SIG-M5 treated with dmso at 0.1 percent for 504 hours (cell line): ENCODE measurements around the gene DOCK4.

Experiments used
- DNase-seq: peaks from one replicate; lab custom pipeline; 2025; ENCODE audit not compliant: unreplicated experiment; lab: John Stamatoyannopoulos, UW

DOCK4 gene

DNA sequence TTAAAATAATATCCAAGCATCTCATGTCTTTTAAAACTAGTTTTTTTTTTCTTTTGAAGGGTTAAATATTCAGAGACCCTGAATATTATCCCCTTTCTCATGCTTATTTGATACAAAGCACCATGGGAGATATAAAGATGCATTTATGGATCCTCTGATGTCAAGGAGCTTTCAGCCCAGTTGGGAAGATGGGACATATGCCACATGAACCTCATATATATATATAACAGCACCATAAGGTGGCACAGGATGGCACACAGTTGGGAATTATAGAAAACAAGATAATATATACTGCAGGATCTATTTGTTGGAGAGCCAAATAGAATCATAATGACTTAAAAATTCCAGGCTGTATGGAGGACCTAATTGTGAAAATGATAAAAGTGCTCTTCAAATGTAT is 458.5 kb downstream of the DOCK4 start:
- DNase-seq = no peak

DNA sequence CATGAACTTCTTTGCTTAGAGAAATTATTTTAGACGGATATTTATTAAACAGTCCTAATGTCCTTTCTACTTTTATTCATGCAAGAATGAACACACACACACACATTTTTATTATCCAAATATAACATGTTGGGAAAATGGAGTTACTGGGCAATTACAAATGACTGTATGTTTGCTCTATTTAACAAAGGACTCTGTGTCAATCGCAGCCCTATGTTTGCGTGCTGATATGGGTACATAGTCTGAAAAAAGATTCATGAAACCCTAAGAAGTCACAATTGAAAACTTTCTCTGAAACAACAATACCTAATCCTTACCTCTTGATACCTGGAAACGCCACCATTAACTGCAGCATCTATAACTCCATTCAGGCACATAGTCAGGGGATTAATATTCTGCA is 459.2 kb downstream of the DOCK4 start:
- no peak for DNase-seq

DNA sequence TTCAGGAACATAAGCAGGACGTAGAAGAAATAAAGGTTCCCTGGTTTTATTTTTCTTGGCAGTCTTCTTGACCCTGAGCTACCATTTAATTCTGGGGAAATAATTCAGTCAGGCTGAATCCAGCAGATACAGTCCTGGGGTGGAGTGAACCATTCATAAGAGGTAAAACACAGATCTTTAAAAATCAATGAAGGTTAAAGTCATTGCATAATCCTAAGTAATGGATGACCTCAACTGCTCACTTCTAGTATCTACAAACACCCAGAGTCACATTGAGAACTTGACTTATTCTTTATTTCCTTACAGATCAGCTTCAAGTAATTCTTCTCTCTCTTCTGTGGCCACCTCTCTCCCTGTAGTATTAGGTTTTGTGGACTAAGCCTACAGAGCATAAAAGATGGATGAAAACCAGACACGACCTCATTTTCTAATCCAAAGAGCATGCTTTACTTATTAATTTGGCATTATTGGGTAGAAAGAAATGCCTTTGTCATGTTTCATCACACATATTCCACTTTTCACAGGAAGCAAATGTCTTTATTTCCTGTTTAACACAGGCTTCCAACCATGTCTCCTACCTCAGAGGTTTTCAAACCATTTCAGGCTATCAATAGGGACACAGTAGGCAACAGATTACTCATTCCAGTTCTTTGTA is 461.6 kb downstream of the DOCK4 start:
- no peak for DNase-seq

DNA sequence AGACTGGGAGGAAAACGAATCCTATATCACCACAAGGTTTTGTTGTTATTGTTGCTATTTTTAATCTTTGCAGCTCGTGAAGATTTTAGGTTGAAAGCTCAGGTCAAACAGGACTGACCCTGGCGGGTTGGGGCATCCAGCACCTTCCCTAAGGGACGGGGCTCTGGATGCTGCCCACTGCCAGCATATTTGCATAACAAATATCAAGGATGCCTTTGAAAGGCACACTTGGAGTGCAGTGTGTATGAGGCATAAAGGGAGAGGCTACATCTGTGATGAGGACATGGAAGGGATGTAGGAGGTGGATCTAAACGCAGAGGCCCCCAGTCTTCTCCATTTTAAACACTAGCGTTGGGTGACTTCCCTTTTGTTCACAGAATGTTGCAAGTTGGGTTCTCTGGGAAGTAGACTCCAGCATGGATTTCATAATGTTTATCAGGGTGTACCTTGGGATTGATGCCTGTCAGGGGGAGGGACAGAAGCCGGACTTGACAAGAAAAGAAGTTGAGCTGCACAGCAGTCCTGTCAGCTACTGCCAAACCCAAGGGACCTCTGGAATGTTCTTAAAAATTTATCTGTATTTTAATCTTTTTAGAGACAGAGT is 462.9 kb downstream of the DOCK4 start:
- peak; percentile 35 for DNase-seq

DNA sequence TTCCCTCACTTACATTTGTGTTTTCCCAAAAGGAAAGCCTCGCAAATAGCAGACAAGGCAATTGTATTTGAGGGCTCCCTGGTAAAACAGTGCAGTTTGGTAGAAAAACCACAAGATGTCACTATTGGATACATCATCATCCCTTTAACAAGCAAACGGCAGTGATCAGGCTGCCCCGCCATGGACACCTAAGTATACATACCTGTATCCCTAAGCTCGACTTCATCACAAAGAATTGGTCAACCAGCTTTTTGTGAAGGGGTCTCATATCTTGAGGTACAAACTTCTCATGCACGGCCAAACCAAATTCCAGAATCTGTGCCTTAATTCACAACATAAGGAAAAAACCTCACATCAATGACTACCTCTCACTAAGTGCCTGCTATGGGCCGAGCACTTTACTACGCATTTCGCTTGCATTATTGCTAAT is 464.4 kb downstream of the DOCK4 start:
- DNase-seq = peak; percentile 72

DNA sequence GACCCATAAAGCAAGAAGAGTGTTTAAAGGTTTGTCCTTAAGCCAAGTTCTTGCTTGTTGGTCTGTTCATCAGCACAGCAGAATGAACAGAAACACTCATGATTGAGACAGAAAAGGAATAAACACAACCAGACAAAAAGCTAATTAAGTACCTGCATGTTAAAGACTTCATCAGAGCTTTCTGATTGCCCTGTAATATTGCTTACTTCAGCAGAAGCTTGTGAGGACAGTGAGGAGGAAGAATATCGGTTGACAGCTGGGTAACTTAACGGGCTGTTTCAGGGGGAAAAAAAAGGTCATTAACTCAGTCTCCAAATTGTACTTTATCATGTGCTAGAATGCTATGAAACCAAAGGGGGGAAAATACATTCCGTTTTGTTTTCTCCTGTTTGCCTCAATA is 465.3 kb downstream of the DOCK4 start:
- no peak for DNase-seq

DNA sequence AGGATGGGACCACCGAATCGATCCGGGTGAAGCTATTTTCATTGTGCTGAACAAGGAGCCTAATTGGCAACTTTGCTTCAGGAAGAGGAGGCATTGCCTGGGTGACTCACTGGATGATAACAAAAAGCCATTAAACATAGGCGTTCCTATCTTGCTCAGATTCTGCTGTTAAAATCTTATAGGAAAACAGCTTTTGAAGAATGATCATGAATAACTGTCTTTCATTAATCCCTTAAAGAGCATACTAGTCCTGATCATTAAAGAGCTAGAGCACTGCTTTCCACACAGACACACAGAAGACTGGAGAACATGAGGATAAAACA is 469.7 kb downstream of the DOCK4 start:
- DNase-seq = no peak

DNA sequence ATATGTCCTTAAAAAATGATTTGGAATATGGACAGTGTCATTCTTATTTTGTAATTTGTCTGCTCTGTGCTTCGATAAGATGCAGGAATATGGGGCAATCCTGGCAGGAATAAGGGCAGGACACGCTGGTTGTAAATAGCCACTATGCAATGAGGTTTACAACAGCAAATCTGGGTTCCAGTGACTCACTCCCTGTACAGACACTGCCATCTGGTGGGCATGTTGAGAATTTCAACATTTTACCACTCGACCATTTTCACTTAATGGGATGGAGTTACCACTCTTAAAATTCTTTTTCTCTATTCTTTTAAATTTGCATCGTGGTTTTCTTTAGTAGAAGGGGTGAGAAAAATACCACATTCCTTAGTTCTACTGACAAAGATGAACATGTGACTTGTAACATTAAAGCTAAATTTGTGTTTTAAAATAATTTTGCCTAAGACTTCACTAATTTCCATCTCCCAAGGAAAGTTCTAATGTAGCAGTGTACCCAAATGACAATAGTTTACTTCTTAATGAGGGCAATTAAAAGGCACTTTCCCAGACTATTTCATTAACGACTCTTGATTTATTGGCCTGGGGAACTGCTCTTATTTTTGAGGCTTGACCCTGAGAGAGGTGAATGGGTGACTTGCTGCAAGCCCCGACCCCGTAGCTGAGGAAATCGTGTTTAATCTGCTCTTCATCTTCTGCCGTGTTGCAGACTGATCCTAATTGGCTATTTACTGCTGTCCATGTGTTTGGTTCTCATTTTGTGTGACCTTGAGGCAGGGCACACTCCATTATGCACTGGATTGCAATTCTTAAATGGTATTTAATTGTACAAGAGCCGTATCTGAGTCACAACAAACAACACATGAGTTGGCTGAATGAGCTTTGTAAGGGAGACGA is 470.3 kb downstream of the DOCK4 start:
- DNase-seq = peak; percentile 62

DNA sequence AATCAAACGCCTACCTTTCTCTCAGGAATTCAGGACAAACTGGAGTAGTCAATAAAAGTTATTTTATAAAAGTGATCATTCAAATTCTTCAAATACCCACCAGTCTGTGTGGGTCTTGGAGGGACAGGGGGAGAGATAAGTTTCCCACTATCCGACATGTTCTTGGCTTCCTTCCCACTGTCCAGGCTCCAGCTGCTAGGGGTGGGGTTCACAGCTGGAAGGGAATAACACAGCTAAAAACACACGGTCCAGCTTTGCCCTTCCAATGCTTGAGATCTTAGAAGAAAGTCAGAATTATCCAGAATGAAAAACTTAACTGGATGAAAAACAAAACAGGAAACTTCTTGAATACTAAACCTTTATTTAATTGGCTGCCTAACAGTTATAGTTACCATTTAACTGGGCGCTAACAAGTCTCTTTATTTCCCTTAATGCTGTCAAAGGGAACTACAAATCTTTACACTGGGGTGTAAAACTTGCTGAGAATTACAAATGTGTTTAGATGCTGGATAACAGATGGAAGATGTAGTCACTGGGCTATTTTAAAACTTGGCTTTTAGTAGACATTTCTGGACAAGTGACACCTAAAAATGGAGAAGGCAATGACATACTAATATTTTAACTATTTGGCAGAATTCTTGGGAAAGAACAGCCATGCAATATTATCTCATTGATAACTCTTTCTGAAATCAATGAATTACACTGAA is 471.1 kb downstream of the DOCK4 start:
- DNase-seq = no peak

DNA sequence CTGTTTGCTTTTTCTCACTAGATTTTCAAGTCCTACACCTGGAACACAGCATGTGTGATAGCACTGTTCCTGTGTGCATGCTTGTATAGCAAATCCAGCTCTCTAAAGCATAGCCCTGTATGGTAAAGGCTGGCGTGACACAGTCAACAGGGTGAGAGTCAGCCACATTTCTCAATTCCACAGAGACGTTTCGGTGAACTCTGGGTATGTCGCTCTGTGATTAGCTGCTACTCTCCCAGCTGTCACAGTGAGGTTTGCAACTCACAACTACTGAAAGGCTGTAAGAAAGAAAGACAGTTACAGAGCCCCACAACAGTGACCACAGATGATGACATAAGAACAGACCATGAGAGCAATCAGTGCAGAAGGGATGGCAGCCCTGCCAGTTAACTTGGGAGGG is 473.3 kb downstream of the DOCK4 start:
- DNase-seq = no peak

DNA sequence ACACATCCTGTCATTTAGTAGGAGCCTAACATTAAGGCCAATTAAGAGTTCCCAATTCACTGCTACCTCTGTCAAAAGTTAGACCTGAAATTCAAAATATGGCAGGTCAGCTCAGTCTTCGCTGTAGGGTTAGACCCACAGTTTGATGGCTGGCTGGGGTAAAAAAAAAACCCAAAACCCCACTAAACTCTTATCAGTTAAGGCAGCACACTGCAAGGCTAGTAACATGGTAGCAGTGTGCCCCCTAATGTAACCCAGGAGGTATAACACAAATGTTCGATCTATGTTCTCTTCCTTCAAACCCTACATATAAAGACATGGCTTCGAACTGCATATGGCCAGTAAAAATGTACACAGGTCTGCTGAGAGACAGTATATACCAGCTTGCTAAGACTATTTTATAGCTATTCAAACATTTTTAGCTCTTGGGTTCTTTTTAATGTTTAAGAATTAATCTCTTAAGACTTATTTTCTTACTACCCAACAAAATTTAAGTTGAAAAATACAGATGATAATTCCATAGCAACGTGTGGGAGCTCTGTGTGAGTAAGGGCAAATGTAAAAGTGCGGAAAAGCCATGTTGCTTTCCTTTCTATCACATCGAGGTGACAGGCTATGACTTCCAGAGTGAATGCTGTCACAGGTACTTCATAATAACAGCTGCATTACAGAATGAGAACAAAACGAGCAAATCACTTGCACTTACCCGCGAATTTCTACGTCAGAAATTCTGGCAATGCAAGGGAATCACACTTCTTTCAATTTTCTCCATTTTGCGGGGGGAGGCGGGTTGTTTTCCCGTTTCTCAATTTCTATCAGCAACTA is 475.5 kb downstream of the DOCK4 start:
- peak; percentile 59 for DNase-seq

DNA sequence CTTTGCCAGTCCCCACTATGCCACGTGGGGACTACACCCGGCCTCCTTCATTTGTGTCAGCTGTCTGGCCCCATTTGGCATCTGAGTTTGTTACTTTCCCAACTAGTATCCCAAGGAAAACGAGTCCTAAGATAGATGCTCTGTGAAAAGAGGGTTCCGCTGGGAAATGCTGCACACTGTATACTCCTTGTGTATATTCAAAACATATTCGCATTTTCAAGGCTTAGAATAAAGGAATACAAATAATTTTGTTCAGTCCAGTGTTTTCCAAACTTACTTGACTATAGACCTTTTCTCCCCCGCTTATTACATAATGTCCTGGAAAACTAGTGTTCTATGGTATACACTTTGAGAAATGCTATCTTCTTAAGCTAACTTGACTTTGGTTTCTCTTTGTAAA is 476.1 kb downstream of the DOCK4 start:
- no peak for DNase-seq

DNA sequence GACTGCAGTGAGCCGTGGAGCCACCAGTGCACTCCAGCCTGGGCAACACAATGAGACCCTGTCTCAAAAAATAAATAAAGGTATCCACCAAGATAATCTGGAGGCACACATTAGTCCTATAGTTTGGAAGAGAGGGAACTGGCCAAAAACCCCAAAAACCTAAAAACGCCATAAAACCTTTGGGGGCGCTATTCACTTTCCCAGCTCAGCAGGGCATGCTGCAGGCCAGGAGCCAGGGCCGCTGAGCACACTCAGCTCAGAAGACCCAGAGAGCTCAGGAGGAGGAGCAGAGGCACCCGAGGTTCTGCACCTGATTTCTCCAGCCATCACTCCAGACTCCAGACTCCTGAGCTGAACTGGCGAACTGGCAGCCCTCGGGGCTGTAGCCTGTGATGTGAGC is 476.7 kb downstream of the DOCK4 start:
- DNase-seq = no peak

DNA sequence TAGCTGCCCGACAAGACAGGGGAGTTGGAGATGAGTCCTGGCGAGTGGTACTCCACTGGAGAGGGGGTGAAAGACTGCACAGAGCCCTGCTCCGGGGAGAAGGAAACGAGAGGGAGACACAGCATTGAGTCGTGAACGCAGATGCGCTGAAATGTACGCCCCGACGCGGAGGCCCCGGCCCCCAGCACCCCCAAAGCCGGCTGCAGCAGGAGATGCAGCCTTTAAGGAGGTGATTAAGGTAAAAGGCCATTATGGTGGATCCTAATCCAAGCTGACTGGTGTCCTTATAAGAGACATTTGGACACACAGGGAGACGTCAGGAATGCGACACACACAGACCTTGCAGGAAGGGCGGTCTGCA is 477.6 kb downstream of the DOCK4 start:
- DNase-seq = no peak

DNA sequence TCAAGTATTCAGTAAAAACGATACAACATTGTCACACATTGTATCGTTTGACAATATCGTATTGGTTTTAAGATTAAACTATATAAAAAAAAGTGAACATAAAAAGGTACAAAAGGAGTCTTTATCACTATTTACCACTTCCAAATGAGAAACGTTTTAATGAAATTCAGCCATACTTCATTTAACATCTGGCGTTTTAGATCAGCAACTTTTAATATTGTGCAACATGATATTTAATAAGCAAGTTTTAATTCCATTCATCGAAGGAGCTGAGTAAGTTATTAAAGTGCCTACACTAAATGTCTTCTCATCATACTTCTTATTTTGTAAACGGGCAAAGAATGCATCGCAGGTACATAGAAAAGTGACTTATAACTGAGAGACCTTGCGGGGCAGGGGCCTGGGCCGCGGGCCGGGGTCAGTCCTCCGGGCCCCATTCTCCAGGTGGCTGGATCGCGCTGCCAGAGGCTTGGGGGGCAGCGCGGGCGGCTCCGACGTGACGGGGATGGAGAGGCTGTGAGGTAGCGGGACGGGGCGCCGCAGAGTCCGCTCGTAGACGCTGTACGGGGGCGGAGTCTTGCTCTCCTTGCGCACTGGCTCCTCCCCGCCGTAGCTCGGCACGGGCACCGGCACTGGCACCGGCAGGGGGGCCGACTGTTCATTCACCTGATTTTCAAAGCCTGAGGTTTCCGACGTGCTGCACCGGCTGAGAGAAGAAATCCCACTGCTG is 478.1 kb downstream of the DOCK4 start:
- DNase-seq = no peak

DNA sequence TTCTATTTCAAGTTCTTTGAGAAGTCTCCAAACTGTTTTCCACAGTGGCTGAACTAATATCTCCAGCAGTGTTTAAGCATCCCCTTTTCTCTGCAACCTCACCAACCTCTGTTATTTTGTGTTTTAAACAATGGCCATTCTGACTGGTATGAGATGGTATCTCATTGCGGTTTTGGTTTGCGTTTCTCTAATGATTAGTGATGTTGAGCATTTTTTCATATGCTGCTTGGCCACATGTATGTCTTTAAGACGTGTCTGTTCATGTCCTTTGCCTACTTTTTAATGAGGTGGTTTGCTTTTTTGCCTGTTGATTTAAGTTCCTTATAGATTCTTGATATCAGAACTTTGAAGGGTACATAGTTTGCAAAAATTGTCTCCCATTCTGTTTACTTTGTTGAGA is 487.3 kb downstream of the DOCK4 start:
- no peak for DNase-seq

DNA sequence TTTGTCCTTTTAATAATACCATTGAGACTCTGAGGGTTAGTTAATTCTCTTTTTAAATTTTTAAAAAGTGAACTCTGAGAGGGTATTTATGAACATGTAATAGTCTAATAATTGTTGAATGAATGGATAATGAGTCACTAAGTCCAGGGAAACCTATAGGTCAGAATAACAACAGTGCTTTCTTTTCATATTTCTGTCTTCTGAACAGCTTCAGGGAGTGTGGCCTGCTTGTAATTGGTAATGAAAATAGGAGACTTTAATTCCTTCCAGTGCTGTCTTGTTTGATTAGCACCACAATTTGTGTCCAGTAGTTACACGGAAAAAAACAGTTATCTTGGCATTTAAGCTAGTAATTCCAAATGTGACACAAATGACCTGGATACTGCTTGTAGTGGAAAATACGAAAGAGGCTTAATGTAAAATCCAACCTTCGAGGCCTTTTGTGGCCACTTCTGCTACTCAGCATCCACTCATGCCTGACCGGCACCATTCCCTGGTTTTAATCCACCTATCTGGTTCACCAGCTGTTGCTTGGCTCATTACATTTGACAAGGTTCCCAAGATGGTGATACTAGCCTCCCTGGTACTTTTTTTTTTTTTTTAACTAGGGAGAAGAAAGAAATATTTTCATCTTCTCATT is 494.7 kb downstream of the DOCK4 start:
- DNase-seq = no peak

DNA sequence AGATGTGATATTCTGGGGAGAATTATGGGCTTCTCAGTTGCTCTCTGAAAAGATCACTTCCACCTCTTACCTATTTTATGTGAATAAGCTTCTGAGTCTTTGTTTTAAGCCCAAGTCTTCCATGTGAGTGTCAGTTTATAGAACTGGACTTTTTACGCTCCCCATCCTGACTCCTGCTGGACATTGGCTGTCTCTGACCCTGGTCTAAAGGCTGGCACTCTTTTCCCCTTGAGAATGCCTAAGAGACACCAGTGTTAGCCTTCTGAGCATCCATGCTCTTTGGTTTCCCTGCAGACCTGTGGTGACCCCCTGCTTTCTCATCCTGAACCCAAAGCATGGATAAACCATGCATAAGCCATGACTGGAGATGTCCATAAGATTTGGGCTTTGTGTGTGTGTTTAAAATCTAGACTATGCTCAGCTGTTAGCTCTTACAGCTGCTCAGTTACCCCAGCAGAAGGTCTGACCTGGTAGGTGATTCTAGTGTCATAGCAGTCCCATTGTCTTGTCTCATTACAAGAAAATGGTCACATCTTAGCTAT is 495.3 kb downstream of the DOCK4 start:
- DNase-seq = no peak

DNA sequence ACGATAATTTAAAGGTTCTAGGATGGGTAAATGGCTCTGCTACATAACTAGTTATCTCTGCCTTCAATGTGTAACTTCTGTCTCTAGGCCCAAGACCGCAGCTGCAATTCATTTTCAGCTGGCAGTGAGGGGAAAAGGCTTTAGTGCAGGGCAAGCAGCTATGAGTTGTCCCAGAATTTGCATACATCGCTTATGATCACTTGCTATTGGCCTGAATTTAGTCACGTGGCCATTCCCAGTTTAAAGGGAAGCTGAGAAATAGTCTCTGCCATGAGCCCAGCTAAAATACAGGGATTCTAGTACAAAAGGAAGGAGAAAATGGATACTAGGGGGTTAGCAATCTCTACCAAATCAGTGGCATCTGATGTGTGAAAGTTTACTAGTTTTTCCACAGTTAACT is 498.1 kb downstream of the DOCK4 start:
- DNase-seq = no peak
